Astrocyte of the hippocampus (primary cell): ENCODE data around the gene ELOVL5.
"Not testable (repeated sequence)": the region's sequence is repeated elsewhere in the genome, so short reads cannot be mapped to it uniquely, and the experiment has no call there.

Experiments
- DNase-seq: peaks from one replicate; pipeline ENCODE4 v3.0.0; 2011; ENCODE audit warnings: low read depth, low spot score

The ELOVL5 gene

GRCh38 chr6:53305506-53306005, 43.2 kb downstream of the ELOVL5 start:
- DNase-seq: not testable (repeated sequence)

GRCh38 chr6:53304953-53305352, 43.8 kb downstream of the ELOVL5 start:
- not testable (repeated sequence) for DNase-seq

GRCh38 chr6:53302678-53303360, 45.9 kb downstream of the ELOVL5 start:
- peak; percentile 80 for DNase-seq

GRCh38 chr6:53301801-53302537, 46.8 kb downstream of the ELOVL5 start:
- no peak for DNase-seq

GRCh38 chr6:53300656-53301551, 47.8 kb downstream of the ELOVL5 start:
- peak; percentile 88 for DNase-seq

- no peak for DNase-seq
Measured at GRCh38 chr6:53299331-53300005, 49.3 kb downstream of the ELOVL5 start.

GRCh38 chr6:53297004-53297403, 51.7 kb downstream of the ELOVL5 start:
- no peak for DNase-seq

GRCh38 chr6:53295176-53295575, 53.6 kb downstream of the ELOVL5 start:
- no peak for DNase-seq

GRCh38 chr6:53294611-53295010, 54.1 kb downstream of the ELOVL5 start:
- DNase-seq: no peak

GRCh38 chr6:53294095-53294494, 54.7 kb downstream of the ELOVL5 start:
- no peak for DNase-seq

- DNase-seq: no peak
Measured at GRCh38 chr6:53293691-53294090, 55.1 kb downstream of the ELOVL5 start.

- DNase-seq: no peak
Measured at GRCh38 chr6:53290537-53291510, 57.9 kb downstream of the ELOVL5 start.

GRCh38 chr6:53287336-53288225, 61.2 kb downstream of the ELOVL5 start:
- DNase-seq: peak; percentile 33

- DNase-seq: no peak
Measured at GRCh38 chr6:53284901-53285300, 63.8 kb downstream of the ELOVL5 start.

- peak; percentile 60 for DNase-seq
Measured at GRCh38 chr6:53282741-53283140, 66.0 kb downstream of the ELOVL5 start.

GRCh38 chr6:53282234-53282633, 66.5 kb downstream of the ELOVL5 start:
- DNase-seq: no peak

- DNase-seq: no peak
Measured at GRCh38 chr6:53281518-53282215, 67.1 kb downstream of the ELOVL5 start.

GRCh38 chr6:53280207-53280606, 68.5 kb downstream of the ELOVL5 start:
- no peak for DNase-seq

GRCh38 chr6:53279293-53279692, 69.5 kb downstream of the ELOVL5 start:
- DNase-seq: no peak
